T-helper 1 cell treated with Interleukin-12 subunit alpha and Interleukin-12 subunit beta and Interleukin-4 antibody, amounts not matched to agents 30 μg/mL and 1 μg/mL, for 36 hours (primary cell): ENCODE measurements around the gene RTL9.
A peak's percentile ranks its signal among the peaks of the same experiment; 100 is the strongest.

Source experiments
- H3K27ac Mint-ChIP-seq: one replicate; pipeline ENCODE4 v1.8.0; 2021; ENCODE audit warnings: mild to moderate bottlenecking, mixed read lengths
- H3K27me3 Mint-ChIP-seq: one replicate; pipeline ENCODE4 v1.8.0; 2021; ENCODE audit warnings: low read depth, mixed read lengths
- H3K36me3 Mint-ChIP-seq: one replicate; pipeline ENCODE4 v1.8.0; 2021; ENCODE audit warnings: low read depth, mixed read lengths
- H3K4me1 Mint-ChIP-seq: one replicate; pipeline ENCODE4 v1.8.0; 2021; ENCODE audit warnings: low read depth, mixed read lengths
- H3K4me3 Mint-ChIP-seq: one replicate; pipeline ENCODE4 v1.8.0; 2021; ENCODE audit warnings: mild to moderate bottlenecking, moderate library complexity, mixed read lengths
- H3K9me3 Mint-ChIP-seq: one replicate; pipeline ENCODE4 v1.8.0; 2021; ENCODE audit warnings: mixed read lengths

The RTL9 gene

DNA sequence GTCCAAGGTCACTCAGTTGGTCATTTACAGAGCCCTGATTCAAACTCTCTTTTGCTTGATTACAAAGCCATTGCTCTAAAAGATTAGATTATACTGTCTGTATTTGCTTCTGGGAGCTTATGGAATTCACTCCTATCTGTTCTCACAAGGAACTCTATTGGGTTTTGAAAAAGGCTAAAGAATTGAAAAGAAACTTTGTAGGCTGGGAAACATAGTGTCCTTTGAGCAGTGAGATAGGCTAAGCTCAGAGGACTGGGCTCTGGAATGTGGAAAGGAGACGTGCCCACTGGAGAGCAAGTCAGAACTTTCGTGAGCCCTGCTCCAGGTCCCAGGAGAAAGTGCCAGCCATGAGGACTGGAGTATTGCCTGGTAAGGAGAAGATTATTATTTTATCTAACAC is at the start of gene RTL9:
Gene RTL9 (plus strand): TSS at position 301 of the 400 bp plus-strand sequence. CDS start 91,770 bp downstream, outside the sequence.
- no peaks in the 10 kb centered on the region for H3K27me3 Mint-ChIP-seq
- no peaks in the 10 kb centered on the region for H3K36me3 Mint-ChIP-seq
- no peak within 1 kb of the TSS for H3K27ac Mint-ChIP-seq
- no peak within 1 kb of the TSS for H3K4me3 Mint-ChIP-seq
- H3K4me1 Mint-ChIP-seq, result no peaks in the 10 kb centered on the region
- no peaks in the 10 kb centered on the region for H3K9me3 Mint-ChIP-seq

DNA sequence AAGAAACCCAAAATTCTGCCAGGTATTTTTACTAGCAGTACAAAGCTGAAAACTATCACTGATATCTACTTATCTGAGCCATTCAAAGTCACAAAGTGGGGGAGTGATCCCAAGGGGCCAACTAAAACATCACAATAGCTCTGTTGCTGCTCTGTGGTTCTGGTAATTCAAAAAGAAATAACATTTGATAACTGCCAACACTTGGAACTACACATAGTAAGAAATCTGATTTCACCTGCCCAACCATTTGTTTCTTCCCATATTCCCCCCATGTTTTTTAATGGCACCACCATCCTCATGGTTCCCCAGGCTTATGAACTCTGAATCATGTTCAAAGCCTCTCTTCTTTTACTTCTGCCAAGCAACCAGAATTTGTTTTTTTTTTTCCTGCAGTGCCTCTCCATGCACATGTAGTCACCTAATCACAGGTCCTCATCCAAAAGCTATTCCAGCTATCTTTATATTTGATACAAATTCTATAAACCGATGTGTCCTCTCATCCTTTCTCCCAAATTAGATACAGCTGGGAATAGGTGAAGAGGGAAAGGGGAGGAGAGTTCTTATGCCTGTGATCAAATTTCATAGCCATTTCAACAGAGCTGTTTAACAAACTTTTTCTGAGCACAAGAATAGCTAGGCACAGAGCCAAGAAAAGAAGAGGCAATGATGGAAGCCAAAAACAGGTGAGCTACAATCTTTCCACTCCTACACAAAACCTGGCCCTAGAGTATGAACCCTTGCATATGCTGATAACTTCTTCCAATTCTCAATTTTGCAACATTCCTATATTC is 48.5 kb upstream of the RTL9 start:
- H3K27ac Mint-ChIP-seq, result peak overlapping the region; percentile 52
- peaks cover 28% of the 10 kb centered on the region for H3K4me1 Mint-ChIP-seq
- no peaks in the 10 kb centered on the region for H3K27me3 Mint-ChIP-seq
- H3K9me3 Mint-ChIP-seq, result no peaks in the 10 kb centered on the region
- H3K36me3 Mint-ChIP-seq, result peaks cover 3% of the 10 kb centered on the region
- peak overlapping the region; percentile 53 for H3K4me3 Mint-ChIP-seq

DNA sequence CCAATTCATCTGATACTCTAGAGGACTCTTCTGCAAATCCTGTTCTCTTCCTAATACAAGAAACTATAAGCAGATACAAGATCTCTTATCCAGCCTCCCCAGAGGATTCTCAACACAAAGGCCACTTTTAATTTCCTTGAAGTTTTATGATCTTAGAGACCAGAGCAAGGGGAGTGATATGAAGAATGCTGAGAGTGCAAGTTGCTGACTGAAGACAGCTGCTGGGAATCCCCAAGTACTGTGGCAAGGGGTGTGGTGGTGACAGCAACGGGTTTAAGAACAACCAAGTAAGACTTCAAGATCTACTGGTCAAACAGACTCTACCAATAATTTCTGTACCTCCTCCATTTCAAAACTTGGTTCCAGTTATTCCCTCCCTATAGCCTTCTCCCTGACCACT is 47.8 kb upstream of the RTL9 start:
- Mint-ChIP-seq H3K27ac (peak overlapping the region; percentile 56), H3K9me3 (no peaks in the 10 kb centered on the region), H3K4me1 (peaks cover 34% of the 10 kb centered on the region), H3K36me3 (peaks cover 3% of the 10 kb centered on the region), H3K4me3 (peak overlapping the region; percentile 53), H3K27me3 (no peaks in the 10 kb centered on the region)

DNA sequence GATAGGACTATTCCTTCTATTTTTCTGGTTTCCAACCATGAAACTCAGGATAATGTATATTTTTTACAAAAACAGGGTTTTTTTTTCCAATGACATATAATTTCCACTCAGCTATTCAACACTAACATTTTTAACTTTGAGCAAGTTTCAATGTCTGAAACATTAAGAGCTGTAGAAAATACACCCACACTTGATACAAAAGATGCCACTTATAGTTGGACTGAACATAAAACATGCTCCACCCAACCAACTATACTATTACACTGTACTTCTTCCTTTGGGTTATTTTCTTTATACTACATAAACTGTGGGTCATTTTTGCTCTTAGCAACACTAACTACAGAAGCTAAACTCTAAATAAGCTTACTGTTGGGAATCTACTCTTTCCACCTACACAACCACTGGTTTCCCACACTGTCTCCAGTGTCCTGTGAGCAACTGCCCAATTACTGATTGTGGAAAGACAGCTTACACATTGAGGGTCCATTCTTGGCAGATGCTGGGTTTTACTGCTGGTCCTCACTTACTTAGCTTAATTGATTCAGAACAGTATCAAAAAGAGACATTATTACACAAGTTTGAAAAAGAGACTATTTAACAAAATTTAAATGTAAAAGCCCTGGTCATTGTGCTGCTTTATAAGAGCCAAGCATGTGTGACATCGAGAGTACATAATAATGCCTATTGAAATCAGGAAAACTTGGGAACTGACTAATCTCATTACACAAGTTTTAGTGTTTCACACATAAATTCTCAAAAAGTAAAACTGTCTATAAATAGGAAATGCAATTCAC is 47.0 kb upstream of the RTL9 start:
- Mint-ChIP-seq H3K9me3 (no peaks in the 10 kb centered on the region), H3K27me3 (no peaks in the 10 kb centered on the region), H3K4me3 (no peak overlapping the region), H3K27ac (peak overlapping the region; percentile 56), H3K4me1 (peaks cover 37% of the 10 kb centered on the region), H3K36me3 (peaks cover 3% of the 10 kb centered on the region)

DNA sequence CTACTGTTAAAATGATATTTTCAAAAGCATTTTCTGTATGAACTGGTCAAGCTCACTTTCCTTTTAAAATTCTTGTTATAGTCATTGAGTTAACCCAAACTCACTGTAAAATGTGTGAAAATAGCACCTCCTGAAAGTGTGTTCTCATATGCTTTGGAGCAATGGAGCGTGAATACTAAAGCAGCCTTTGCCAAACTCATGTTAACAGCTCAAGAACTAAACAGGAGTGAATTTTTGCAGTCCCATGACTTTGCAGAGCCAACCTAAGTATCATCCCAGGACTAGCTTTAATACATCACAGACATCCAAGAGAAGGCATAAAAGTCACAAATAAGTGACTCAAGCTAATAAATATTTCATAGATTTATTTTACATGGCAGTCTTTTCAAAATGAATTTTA is 43.1 kb upstream of the RTL9 start:
- H3K27ac Mint-ChIP-seq, result no peak overlapping the region
- peak overlapping the region; percentile 51 for H3K4me3 Mint-ChIP-seq
- no peaks in the 10 kb centered on the region for H3K9me3 Mint-ChIP-seq
- peaks cover 30% of the 10 kb centered on the region for H3K4me1 Mint-ChIP-seq
- peaks cover 3% of the 10 kb centered on the region for H3K36me3 Mint-ChIP-seq
- H3K27me3 Mint-ChIP-seq, result peaks cover 5% of the 10 kb centered on the region

DNA sequence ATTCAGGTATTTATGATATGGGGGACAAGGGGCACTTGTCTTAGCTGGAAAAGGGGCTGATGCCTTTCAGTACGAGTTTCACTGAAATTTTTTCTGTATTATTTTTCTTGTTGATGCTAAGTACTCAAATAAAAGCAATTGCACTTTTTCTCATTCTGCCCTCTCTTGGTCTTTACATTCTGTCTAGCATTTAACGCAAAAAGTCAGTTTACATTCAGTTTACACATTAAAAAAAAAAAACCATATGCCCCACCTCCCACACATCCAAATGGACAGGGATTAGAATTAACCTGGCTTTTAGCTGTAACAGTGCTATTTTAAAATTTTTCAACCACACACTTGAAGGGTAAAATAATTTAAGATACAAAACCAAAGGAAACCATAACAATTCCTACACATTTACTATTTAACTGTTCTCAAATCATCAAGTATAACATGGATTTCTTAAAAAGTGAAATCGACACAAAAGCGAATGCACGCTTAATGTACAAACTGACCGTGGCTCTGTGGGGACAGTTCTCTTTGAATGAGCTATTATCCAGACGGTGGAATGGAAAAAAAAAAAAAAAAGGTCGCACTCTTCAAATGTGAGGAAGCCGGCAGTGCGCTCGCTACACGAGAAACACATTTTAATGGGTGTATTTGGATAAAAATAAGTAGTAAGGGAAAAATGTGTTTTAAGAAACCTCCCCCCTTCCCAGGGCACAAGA is 42.1 kb upstream of the RTL9 start:
- Mint-ChIP-seq H3K4me1 (peaks cover 22% of the 10 kb centered on the region), H3K36me3 (no peaks in the 10 kb centered on the region), H3K4me3 (peak overlapping the region; percentile 88), H3K27ac (peak overlapping the region; percentile 80), H3K9me3 (no peaks in the 10 kb centered on the region), H3K27me3 (peaks cover 5% of the 10 kb centered on the region)

DNA sequence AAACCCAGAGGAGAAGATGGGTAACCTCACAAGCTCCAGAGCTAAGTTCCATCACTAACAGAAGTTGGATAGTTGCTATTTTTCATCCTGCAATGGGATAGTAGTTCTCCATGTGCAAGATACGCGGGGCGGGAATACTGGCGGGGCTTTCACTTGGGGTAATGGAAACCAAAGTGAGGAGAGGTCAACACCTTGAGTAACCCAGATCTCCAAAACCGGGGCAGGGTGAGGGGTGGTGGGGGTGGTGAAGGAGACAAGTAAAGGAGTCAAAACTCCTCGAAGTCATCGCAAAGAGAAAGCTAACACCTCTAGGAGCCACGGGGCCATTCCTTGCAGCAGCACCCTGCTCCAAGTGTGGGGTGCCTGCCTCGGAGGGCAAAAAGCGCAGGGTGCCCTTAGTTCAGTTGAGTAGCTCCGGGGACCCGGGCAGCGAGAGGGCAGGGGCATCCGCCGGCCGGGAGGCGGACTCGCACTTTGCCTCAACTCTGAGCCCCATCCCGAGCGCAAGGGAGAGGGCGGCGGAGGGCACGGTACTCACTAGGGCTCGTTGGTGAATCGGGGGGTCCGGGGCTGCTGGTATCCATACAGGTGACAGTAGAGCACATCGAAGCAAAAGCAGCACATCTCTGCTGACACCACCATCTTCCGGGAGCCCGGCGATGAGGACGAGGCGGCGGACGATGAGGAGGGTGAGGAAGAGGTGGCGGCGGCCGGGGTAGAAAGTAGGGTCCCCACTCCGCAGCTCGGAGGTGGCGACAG is 41.4 kb upstream of the RTL9 start:
- H3K9me3 Mint-ChIP-seq, result no peaks in the 10 kb centered on the region
- H3K36me3 Mint-ChIP-seq, result no peaks in the 10 kb centered on the region
- peak overlapping the region; percentile 80 for H3K27ac Mint-ChIP-seq
- peaks cover 16% of the 10 kb centered on the region for H3K4me1 Mint-ChIP-seq
- H3K27me3 Mint-ChIP-seq, result peaks cover 9% of the 10 kb centered on the region
- peak overlapping the region; percentile 88 for H3K4me3 Mint-ChIP-seq

DNA sequence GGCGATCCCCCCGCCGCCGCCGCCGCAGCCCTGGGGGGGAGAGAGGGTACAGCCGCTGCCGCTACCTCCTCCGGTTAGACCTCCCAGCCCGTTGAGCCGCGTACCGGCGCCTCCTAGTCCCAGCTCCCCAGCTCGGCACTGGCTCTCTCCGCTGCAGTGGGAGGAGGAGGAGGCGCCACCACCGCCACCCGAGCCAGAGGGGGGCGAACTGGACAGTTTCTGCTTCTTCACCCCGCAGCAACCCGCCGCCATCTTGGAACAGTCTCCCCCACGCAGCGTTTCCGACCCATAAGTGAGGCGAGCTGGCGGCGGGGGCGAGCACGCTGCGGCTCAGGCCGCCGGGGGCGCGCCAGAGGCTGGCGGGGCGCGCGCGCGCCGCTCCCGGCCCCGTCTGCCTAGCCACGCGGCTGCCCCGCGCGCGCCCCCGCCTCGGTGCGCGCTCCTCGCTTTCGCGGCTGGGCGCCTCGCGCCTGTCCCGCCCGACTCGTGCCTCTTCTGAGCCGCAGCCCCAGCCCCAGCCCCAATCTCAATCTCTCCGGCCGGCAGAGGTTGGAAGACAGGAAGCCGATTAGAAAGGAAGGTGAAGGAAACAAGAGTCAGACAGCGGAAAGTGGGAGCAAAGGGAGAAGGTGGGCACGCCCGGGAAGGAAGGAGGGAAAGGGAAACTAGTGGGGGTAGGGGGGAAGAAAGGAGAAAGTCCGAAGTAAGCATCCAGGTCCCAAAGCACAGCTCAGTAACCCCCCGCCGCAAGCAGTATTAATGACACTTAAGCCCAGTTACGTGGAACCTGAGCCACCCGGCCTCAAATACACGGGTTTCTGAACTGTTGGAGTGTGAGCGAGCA is 40.6 kb upstream of the RTL9 start, which contains the start of gene AMMECR1:
Gene AMMECR1 (minus strand): TSS at position 266 of the 844 bp plus-strand sequence. CDS start 14 bp downstream, at position 252.
- H3K4me3 Mint-ChIP-seq, result peak within 1 kb of the TSS; percentile 93
- peak within 1 kb of the TSS; percentile 93 for H3K27ac Mint-ChIP-seq
- peaks cover 9% of the 10 kb centered on the region for H3K27me3 Mint-ChIP-seq
- H3K9me3 Mint-ChIP-seq, result no peaks in the 10 kb centered on the region
- H3K36me3 Mint-ChIP-seq, result no peaks in the 10 kb centered on the region
- peaks cover 16% of the 10 kb centered on the region for H3K4me1 Mint-ChIP-seq

DNA sequence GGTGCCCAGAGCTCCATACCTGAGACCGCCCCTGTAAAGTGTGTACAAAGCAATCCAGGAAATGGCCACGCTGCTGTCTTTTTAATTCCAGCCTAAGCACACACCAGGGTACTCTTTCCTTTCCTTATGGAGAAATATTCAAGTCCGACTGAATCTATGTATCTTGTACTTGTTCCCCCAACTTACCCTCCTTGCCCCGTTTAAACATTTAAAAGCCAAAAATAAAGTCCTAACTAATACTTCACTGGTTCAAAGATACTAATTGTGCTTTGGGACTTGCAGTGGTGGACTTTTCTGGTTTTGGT is 40.0 kb upstream of the RTL9 start:
- no peaks in the 10 kb centered on the region for H3K9me3 Mint-ChIP-seq
- H3K4me3 Mint-ChIP-seq, result peak overlapping the region; percentile 93
- peaks cover 13% of the 10 kb centered on the region for H3K27me3 Mint-ChIP-seq
- no peaks in the 10 kb centered on the region for H3K36me3 Mint-ChIP-seq
- peaks cover 16% of the 10 kb centered on the region for H3K4me1 Mint-ChIP-seq
- peak overlapping the region; percentile 93 for H3K27ac Mint-ChIP-seq

DNA sequence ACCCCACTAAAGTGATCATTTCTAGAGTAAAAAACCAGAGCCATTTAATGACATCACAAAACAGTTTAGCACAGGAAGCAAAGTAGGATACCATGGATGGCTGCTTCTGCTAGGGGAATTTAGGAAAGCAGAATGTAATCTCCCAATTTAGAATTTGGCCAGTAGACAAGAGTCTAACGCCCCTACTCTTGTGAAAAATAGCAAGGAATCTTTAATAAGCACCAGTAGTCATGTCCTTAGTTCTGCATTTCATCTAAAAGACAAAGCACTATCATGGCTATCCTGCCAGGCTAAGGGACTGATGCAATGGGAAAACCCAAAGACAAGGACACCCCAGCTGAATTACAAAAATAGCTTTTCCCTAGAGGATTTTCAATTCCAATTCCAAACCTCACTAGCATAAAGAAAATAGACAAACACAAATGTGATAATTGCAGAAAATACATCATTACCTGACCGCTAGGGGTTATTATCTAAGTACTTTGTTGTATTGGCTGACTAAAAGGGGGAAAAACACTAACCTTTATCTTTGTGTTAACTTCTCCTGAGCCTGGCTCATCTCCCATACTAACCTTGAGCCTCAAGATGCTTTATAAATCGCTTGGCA is 38.2 kb upstream of the RTL9 start:
- Mint-ChIP-seq H3K27ac (no peak overlapping the region), H3K4me1 (peaks cover 8% of the 10 kb centered on the region), H3K4me3 (no peak overlapping the region), H3K27me3 (peaks cover 17% of the 10 kb centered on the region), H3K36me3 (no peaks in the 10 kb centered on the region), H3K9me3 (peaks cover under 1% of the 10 kb centered on the region)

DNA sequence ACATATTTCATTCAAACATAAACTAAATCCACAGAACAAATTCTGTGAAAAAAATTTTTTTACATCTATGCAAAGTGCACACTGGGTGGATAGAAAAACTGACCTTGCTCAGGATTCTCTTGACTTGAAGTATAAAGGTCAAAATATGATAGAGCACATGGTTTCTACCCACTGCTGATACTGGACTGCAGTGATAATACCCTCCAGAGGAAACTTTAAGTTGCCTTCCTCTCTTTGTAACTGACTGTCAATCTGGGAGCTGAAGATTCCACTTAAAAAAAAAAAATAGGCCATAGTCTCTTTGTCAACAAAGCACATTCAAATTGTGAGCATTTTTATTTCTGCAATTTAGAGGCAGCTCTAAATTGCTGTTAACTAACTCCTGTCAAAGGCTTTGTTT is 37.6 kb upstream of the RTL9 start:
- peaks cover 17% of the 10 kb centered on the region for H3K27me3 Mint-ChIP-seq

DNA sequence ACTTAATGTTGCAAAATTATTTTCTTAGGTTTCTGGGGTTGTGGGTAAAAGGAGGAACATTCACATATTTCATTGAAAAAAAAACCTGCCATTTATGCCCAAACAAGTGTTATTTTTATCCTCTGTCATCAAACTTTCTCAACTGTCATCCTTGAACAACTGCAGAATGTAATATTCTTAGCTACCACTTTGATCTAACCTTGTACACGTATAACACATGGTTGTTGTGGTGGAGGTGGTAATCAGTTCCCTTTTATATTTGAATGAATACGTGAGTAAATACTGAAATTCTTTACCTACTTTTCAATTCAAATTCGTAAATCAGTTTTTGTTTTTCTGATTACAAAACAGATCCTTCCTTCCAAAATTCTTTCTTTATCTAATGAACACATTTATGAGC is 37.0 kb upstream of the RTL9 start:
- Mint-ChIP-seq H3K27ac (no peak overlapping the region), H3K36me3 (no peaks in the 10 kb centered on the region), H3K27me3 (peaks cover 17% of the 10 kb centered on the region), H3K4me3 (no peak overlapping the region), H3K4me1 (peaks cover 2% of the 10 kb centered on the region), H3K9me3 (peaks cover 6% of the 10 kb centered on the region)

More for the DNA sequence above, 37.6 kb upstream of the RTL9 start:
- Mint-ChIP-seq H3K36me3 (no peaks in the 10 kb centered on the region), H3K27ac (no peak overlapping the region), H3K9me3 (peaks cover 6% of the 10 kb centered on the region), H3K4me3 (no peak overlapping the region), H3K4me1 (peaks cover 4% of the 10 kb centered on the region)

DNA sequence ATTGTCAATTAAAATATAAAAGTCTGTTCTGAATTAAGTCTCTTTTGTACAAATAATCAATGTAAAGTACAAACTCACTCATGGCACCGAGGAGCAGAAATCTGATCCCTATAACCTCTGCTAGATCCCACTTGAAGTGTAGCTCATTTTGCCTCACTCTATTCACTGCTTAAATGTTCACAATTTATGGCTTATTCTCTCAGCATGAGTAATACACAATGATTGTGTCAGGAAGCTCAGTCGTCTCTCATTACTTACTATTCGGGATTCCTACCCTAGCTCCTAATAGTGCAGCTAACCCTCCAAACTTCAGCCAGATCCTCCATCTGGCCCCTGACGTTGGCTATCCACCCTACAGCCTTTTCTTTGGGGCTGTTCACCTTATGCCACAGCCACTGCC is 36.0 kb upstream of the RTL9 start:
- no peaks in the 10 kb centered on the region for H3K36me3 Mint-ChIP-seq
- H3K4me1 Mint-ChIP-seq, result peaks cover 2% of the 10 kb centered on the region
- H3K4me3 Mint-ChIP-seq, result no peak overlapping the region
- no peak overlapping the region for H3K27ac Mint-ChIP-seq
- peaks cover 17% of the 10 kb centered on the region for H3K27me3 Mint-ChIP-seq
- H3K9me3 Mint-ChIP-seq, result peaks cover 6% of the 10 kb centered on the region
